GM12878 (cell line): ENCODE data around the gene NOP16. TPM values are rescaled to one million over a fixed set of nuclear protein-coding genes. Genes with fewer than 3 reads are reported as not detected.

ENCODE experiments used
- ATAC-seq: fragments of 200-7000 bp; cut with Tn5 transposase; 3 replicates; pipeline ENCODE4 v1.9.1; 2020; ENCODE audit warnings: mild to moderate bottlenecking, moderate library complexity
- BruUV-seq: library from RNA; stranded (reverse); fragments of 400-500 nt; replicated peaks from 2 replicates; lab custom pipeline; 2021; lab: Mats Ljungman, UMichigan
- CTCF ChIA-PET: fragments of 300-600 bp; sonication (Branson Sonifier 250); formaldehyde crosslinking; extraction: SDS; loops from one replicate; lab custom pipeline; 2021; ENCODE audit warnings: inconsistent platforms; lab: Yijun Ruan, JAX
- POLR2A ChIA-PET: fragments of 350-600 bp; formaldehyde crosslinking; extraction: SDS; loops from one replicate; lab custom pipeline; 2021; ENCODE audit warnings: inconsistent platforms; lab: Charles Lee
- RAD21 ChIA-PET: fragments of 300-600 bp; sonication (Branson Sonifier 250); formaldehyde crosslinking; loops from one replicate; lab custom pipeline; 2023; ENCODE audit warnings: antibody characterized with exemption; ENCODE audit not compliant: unreplicated experiment; lab: Charles Lee
- SMC1A ChIA-PET: fragments of 300-600 bp; sonication (Branson Sonifier 250); formaldehyde crosslinking; loops from one replicate; lab custom pipeline; 2023; ENCODE audit not compliant: unreplicated experiment, uncharacterized antibody; lab: Charles Lee
- DNase-seq: peaks from one replicate; pipeline ENCODE4 v3.0.0-alpha.2; 2011; ENCODE audit warnings: low read depth, low spot score
- FAIRE-seq: peaks from 3 replicates; lab custom pipeline; 2011; peaks lifted over from hg19 to GRCh38; lab: Jason Lieb, UNC
- H2AFZ ChIP-seq: 2 replicates; pipeline ENCODE4 v1.6.0; 2011; ENCODE audit warnings: low read depth, low read length, control low read depth; ENCODE audit not compliant: control insufficient read depth
- H3K27ac ChIP-seq: 2 replicates; pipeline ENCODE4 v1.5.1; 2011; ENCODE audit warnings: control low read depth; ENCODE audit not compliant: control insufficient read depth, insufficient read depth
- H3K27me3 ChIP-seq, 2 experiments: replicated peaks in 1 of 2; 2 replicates each; pipeline versions ENCODE4 v1.6.0 to v1.6.1; 2011; ENCODE audit warnings: low read length in 1 of 2; ENCODE audit not compliant: control insufficient read depth in 2 of 2, insufficient read depth in 2 of 2
- H3K36me3 ChIP-seq, 2 experiments: 2 replicates each; pipeline ENCODE4 v1.5.1; 2011; ENCODE audit warnings: low read length in 1 of 2; ENCODE audit not compliant: control insufficient read depth in 2 of 2, insufficient read depth in 2 of 2
- H3K4me1 ChIP-seq: 2 replicates; pipeline ENCODE4 v1.6.1; 2011; ENCODE audit warnings: mild to moderate bottlenecking, low read length, moderate library complexity, mixed read lengths; ENCODE audit not compliant: control insufficient read depth, insufficient read depth
- H3K4me2 ChIP-seq: 2 replicates; pipeline ENCODE4 v1.6.0; 2011; ENCODE audit warnings: control low read depth; ENCODE audit not compliant: control insufficient read depth, insufficient read depth
- H3K4me3 ChIP-seq: fragments of 200-600 bp; sonication (generic); 2 replicates; pipeline ENCODE4 v1.5.1; 2016
- H3K79me2 ChIP-seq: 2 replicates; pipeline ENCODE4 v1.6.0; 2011; ENCODE audit warnings: low read length; ENCODE audit not compliant: control insufficient read depth, insufficient read depth
- H3K9ac ChIP-seq: 2 replicates; pipeline ENCODE4 v1.8.0; 2011; ENCODE audit warnings: low read length, control low read depth, mixed read lengths; ENCODE audit not compliant: control insufficient read depth, insufficient read depth
- H3K9me3 ChIP-seq: replicated peaks from 3 replicates; pipeline ENCODE4 v1.5.1; 2011; ENCODE audit warnings: mild to moderate bottlenecking, low read length; ENCODE audit not compliant: control insufficient read depth, insufficient read depth
- H4K20me1 ChIP-seq: 2 replicates; pipeline ENCODE4 v1.6.0; 2011; ENCODE audit not compliant: control insufficient read depth, insufficient read depth
- CBFB ChIP-seq: IDR thresholded peaks from 2 replicates; pipeline ENCODE4 v1.6.1; 2016; ENCODE audit warnings: antibody characterized with exemption, low read depth
- CHD2 ChIP-seq: IDR thresholded peaks from 2 replicates; pipeline ENCODE4 v1.6.1; 2011; ENCODE audit warnings: low read depth, low read length, improper control_type of control experiment, borderline replicate concordance
- IRF4 ChIP-seq: IDR thresholded peaks from 2 replicates; pipeline ENCODE4 v1.6.1; 2011; ENCODE audit warnings: low read depth, low read length
- KDM1A ChIP-seq: fragments of 200-600 bp; sonication (generic); IDR thresholded peaks from 2 replicates; pipeline ENCODE4 v1.6.1; 2016; ENCODE audit warnings: borderline replicate concordance
- MEF2B ChIP-seq: fragments of 450-650 bp; IDR thresholded peaks from 2 replicates; pipeline ENCODE4 v1.6.1; 2018; ENCODE audit warnings: mild to moderate bottlenecking, moderate library complexity; ENCODE audit not compliant: partially characterized antibody, poor library complexity, severe bottlenecking
- MTA2 ChIP-seq: fragments of 450-650 bp; IDR thresholded peaks from 2 replicates; pipeline ENCODE4 v1.6.1; 2016; ENCODE audit warnings: low read depth, mild to moderate bottlenecking, moderate library complexity
- NFYA ChIP-seq: IDR thresholded peaks from 2 replicates; pipeline ENCODE4 v1.6.1; 2011; ENCODE audit warnings: low read depth, mild to moderate bottlenecking, low read length, improper control_type of control experiment, borderline replicate concordance
- PAX5 ChIP-seq: IDR thresholded peaks from 2 replicates; pipeline ENCODE4 v1.6.1; 2011; ENCODE audit warnings: low read depth, low read length, borderline replicate concordance
- POU2F2 ChIP-seq: IDR thresholded peaks from 3 replicates; pipeline ENCODE4 v1.6.1; 2011; ENCODE audit warnings: low read depth, mild to moderate bottlenecking, low read length, borderline replicate concordance
- RB1 ChIP-seq: fragments of 450-650 bp; formaldehyde crosslinking; IDR thresholded peaks from 2 replicates; pipeline ENCODE4 v1.6.1; 2017; ENCODE audit warnings: mild to moderate bottlenecking, borderline replicate concordance
- RUNX3 ChIP-seq: IDR thresholded peaks from 2 replicates; pipeline ENCODE4 v1.6.1; 2012; ENCODE audit warnings: low read length, inconsistent platforms
- SIX5 ChIP-seq: IDR thresholded peaks from 2 replicates; pipeline ENCODE4 v1.6.1; 2011; ENCODE audit warnings: mild to moderate bottlenecking, low read depth, low read length, moderate library complexity; ENCODE audit not compliant: severe bottlenecking
- SMARCA5 ChIP-seq: fragments of 450-650 bp; IDR thresholded peaks from 2 replicates; pipeline ENCODE4 v1.6.1; 2017; ENCODE audit warnings: mild to moderate bottlenecking
- ZNF217 ChIP-seq: fragments of 450-650 bp; IDR thresholded peaks from 2 replicates; pipeline ENCODE4 v1.6.1; 2017; ENCODE audit warnings: antibody characterized with exemption, mild to moderate bottlenecking
- ZNF274 ChIP-seq: IDR thresholded peaks from one replicate; pipeline ENCODE4 v1.8.0; 2011; ENCODE audit not compliant: insufficient read length, insufficient read depth
- WGBS: methylation state at CpG from one replicate; pipeline ENCODE4 v1.1.6; 2016; ENCODE audit warnings: low lambda C conversion rate; ENCODE audit not compliant: insufficient replicate concordance, insufficient coverage; ENCODE audit errors: missing lambda C conversion rate; 5-methylcytosine and 5-hydroxymethylcytosine counted together
- in situ Hi-C: fragments of 300-500 bp; cut with MboI; formaldehyde crosslinking; loops from 9 replicates; pipeline ENCODE4 v1.14.3; 2018; ENCODE audit warnings: mixed read lengths
- intact Hi-C: fragments of 100-400 bp; cut with micrococcal nuclease; formaldehyde crosslinking; loops from one replicate; pipeline ENCODE4 v1.14.2; 2022; ENCODE audit not compliant: unreplicated experiment
- polyA plus RNA-seq, 11 experiments: library from polyadenylated mRNA; depleted of rRNA in 4 of 11; unstranded in 6 of 11; stranded (reverse) in 5 of 11; fragments of >200 nt; fragmentation: Nextera tagmentation in 4 of 11; fragmentation: Illumina TruSeq in 1 of 11; extraction: Ambion mirVana in 4 of 11; extraction: Trizol in 1 of 11; gene quantifications; 1 replicate in 1 of 11; 2 replicates in 10 of 11; pipeline versions ENCODE4 v1.2.1 to v1.2.3, GENCODE V29; 2011 to 2016; ENCODE audit warnings: inconsistent platforms in 2 of 11, missing spikeins in 2 of 11, low read depth in 1 of 11
- total RNA-seq, 4 experiments: library from RNA; depleted of rRNA in 3 of 4; stranded (reverse); fragments of >200 nt in 3 of 4; fragmentation: Illumina TruSeq in 1 of 4; extraction: Trizol in 1 of 4; gene quantifications; 2 replicates each; pipeline versions ENCODE4 v1.2.1 to v1.2.3, GENCODE V29; 2013 to 2021
- TF ChIP-seq, protein P1 (sequence below): fragments of 450-650 bp; IDR thresholded peaks from 2 replicates; pipeline ENCODE4 v1.6.1; 2018; ENCODE audit warnings: borderline replicate concordance, mild to moderate bottlenecking; ENCODE audit not compliant: partially characterized antibody
- TF ChIP-seq, protein P2 (sequence below): fragments of 150-350 bp; IDR thresholded peaks from 2 replicates; pipeline ENCODE4 v1.6.1; 2016; ENCODE audit warnings: low read depth, low read length

Gene NOP16
- total and polyA plus RNA-seq, 10 of the 15 experiments (the other 5 are each of a cell fraction or from before 2014, with no cell fraction given), result 50.3 to 276 (median 116) TPM

DNA sequence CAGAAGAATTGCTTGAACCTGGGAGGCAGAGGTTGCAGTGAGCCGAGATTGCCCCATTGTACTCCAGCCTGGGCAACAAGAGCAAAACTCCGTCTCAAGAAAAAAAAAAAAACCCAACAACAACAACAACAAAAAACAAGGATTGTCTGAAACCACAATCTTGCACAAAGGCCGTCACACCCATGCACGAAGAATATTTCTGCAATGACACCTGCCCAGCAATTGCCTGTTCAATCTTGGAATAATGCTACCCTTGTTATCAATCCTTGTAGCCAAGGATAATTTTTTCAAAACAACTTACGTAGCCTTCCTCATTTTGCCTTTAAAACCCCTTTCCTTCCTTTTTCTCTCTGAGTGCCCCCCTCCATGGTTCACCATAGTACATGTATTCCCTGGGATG, 31.7 kb upstream of the NOP16 start (continued):
- TF ChIP-seq MEF2B, result no peak
- no peak for TF ChIP-seq POU2F2
- TF ChIP-seq, all 136 proteins: peak for 0

DNA sequence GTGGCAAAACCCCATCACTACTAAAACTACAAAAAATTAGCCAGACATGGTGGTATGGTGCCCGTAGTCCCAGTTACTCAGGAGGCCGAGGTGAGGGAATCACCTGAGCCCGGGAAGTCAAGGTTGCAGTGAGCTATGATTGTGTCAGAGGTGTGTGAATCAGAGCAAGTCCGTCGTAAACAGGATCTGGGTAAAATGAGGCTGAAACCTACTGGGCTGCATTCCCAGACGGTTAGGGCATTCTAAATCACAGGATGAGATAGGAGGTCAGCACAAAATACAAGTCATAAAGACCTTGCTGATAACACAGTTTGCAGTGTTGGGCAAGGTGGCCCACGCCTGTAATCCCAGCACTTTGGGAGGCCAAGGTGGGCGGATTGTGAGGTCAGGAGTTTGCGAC, 29.9 kb upstream of the NOP16 start:
- no peaks in the 10 kb centered on the region for H3K36me3 ChIP-seq
- 67% methylated on average over 9 of the region's 9 CpGs for WGBS
- no peak overlapping the region for H3K27ac ChIP-seq
- ChIA-PET POLR2A (no interaction called here), RAD21 (interaction anchor here (0.8 kb wide), 2 partner anchors 156 to 161 kb away, joined by 3 to 4 read pairs; no protein-coding TSS in a partner anchor), SMC1A (interaction anchor here (0.9 to 1.9 kb wide), 5 partner anchors 30 to 119 kb away, joined by 3 to 8 read pairs (median 3); partner anchors contain the start of genes FAF2 and RNF44), CTCF (interaction anchor here (1.0 to 3.4 kb wide), 9 partner anchors 12 to 243 kb away, joined by 3 to 18 read pairs (median 5); no protein-coding TSS in a partner anchor)
- no peak overlapping the region for H3K4me3 ChIP-seq
- H3K4me1 ChIP-seq, result peaks cover 19% of the 10 kb centered on the region
- no peaks in the 10 kb centered on the region for H3K9me3 ChIP-seq
- peaks cover 5% of the 10 kb centered on the region for H3K79me2 ChIP-seq
- H3K9ac ChIP-seq, result no peak overlapping the region
- BruUV-seq, result no TSS peak
- no peak for ATAC-seq
- intact Hi-C loops (loop anchor here (10.0 kb wide), 2 partner anchors 227 to 683 kb away; partner anchors contain the start of gene TSPAN17), in situ Hi-C loops (no loop called here)
- no peak overlapping the region for H2AFZ ChIP-seq
- H3K4me2 ChIP-seq, result no peak overlapping the region
- FAIRE-seq, result no peak
- no peak for DNase-seq
- H3K27me3 ChIP-seq, result no peaks in the 10 kb centered on the region
- H4K20me1 ChIP-seq, result no peaks in the 10 kb centered on the region
- TF ChIP-seq SIX5 (no peak), RB1 (no peak), CBFB (no peak), RUNX3 (no peak), MTA2 (no peak), CHD2 (no peak), NFYA (no peak), ZNF217 (no peak), IRF4 (no peak), ZNF274 (no peak), KDM1A (no peak), PAX5 (no peak), SMARCA5 (no peak)
- TF ChIP-seq, protein P1, sequence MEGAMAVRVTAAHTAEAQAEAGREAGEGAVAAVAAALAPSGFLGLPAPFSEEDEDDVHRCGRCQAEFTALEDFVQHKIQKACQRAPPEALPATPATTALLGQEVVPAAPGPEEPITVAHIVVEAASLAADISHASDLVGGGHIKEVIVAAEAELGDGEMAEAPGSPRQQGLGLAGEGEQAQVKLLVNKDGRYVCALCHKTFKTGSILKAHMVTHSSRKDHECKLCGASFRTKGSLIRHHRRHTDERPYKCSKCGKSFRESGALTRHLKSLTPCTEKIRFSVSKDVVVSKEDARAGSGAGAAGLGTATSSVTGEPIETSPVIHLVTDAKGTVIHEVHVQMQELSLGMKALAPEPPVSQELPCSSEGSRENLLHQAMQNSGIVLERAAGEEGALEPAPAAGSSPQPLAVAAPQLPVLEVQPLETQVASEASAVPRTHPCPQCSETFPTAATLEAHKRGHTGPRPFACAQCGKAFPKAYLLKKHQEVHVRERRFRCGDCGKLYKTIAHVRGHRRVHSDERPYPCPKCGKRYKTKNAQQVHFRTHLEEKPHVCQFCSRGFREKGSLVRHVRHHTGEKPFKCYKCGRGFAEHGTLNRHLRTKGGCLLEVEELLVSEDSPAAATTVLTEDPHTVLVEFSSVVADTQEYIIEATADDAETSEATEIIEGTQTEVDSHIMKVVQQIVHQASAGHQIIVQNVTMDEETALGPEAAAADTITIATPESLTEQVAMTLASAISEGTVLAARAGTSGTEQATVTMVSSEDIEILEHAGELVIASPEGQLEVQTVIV, result no peak
- TF ChIP-seq, protein P2, sequence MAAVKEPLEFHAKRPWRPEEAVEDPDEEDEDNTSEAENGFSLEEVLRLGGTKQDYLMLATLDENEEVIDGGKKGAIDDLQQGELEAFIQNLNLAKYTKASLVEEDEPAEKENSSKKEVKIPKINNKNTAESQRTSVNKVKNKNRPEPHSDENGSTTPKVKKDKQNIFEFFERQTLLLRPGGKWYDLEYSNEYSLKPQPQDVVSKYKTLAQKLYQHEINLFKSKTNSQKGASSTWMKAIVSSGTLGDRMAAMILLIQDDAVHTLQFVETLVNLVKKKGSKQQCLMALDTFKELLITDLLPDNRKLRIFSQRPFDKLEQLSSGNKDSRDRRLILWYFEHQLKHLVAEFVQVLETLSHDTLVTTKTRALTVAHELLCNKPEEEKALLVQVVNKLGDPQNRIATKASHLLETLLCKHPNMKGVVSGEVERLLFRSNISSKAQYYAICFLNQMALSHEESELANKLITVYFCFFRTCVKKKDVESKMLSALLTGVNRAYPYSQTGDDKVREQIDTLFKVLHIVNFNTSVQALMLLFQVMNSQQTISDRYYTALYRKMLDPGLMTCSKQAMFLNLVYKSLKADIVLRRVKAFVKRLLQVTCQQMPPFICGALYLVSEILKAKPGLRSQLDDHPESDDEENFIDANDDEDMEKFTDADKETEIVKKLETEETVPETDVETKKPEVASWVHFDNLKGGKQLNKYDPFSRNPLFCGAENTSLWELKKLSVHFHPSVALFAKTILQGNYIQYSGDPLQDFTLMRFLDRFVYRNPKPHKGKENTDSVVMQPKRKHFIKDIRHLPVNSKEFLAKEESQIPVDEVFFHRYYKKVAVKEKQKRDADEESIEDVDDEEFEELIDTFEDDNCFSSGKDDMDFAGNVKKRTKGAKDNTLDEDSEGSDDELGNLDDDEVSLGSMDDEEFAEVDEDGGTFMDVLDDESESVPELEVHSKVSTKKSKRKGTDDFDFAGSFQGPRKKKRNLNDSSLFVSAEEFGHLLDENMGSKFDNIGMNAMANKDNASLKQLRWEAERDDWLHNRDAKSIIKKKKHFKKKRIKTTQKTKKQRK, result no peak
